Measurements from ENCODE around the gene PSMD3. TPM values are rescaled to one million over a fixed set of nuclear protein-coding genes. Genes with fewer than 3 reads are reported as not detected.

The PSMD3 gene
- total and polyA plus RNA-seq, 9 of the 15 experiments (the other 6 are each of a cell fraction or from before 2014, with no cell fraction given) = 2.0 to 251 (median 135) TPM

- TF ChIP-seq PTTG1 (tag; IDR thresholded peaks at IDR 0.05; ENCODE audit: low read depth) (no peak), KAT7 (CRISPR knock-in tag; IDR thresholded peaks at IDR 0.05; ENCODE audit: borderline replicate concordance) (no peak), ZNF133 (CRISPR knock-in tag; IDR thresholded peaks at IDR 0.05) (no peak), POLR2B (IDR thresholded peaks at IDR 0.05; ENCODE audit: low read depth, partially characterized antibody) (no peak), STAT6 (CRISPR knock-in tag; IDR thresholded peaks at IDR 0.05) (no peak), FOXK1 (CRISPR knock-in tag; IDR thresholded peaks at IDR 0.05; ENCODE audit: borderline replicate concordance) (no peak), TBP (optimal IDR thresholded peaks at IDR 0.05; ENCODE audit: low read depth, low read length) (no peak), ZNF263 (CRISPR knock-in tag; IDR thresholded peaks at IDR 0.05; ENCODE audit: borderline replicate concordance) (no peak), MED1 (CRISPR knock-in tag; IDR thresholded peaks at IDR 0.05; ENCODE audit: borderline replicate concordance) (no peak), MAFF (IDR thresholded peaks at IDR 0.05; ENCODE audit: low read length) (no peak), ARNT (IDR thresholded peaks at IDR 0.05) (0 out of 4 replicates have a peak, but pooled peaks of 1 of the 2 experiments have one; percentile 40), HNRNPUL1 (IDR thresholded peaks at IDR 0.05; ENCODE audit: low read length) (no peak), SP2 (IDR thresholded peaks at IDR 0.05; ENCODE audit: extremely low read depth, low read depth, low read length, poor library complexity, severe bottlenecking) (no peak), CBX1 (IDR thresholded peaks at IDR 0.05; ENCODE audit: low read depth) (no peak), EHMT2 (IDR thresholded peaks at IDR 0.05) (peak; percentile 75; the same call in 1 of the 2 replicates), ZNF57 (CRISPR knock-in tag; IDR thresholded peaks at IDR 0.05) (no peak), SMARCA5 (IDR thresholded peaks at IDR 0.05) (no peak), ZNF699 (CRISPR knock-in tag; IDR thresholded peaks at IDR 0.05; ENCODE audit: insufficient replicate concordance) (no peak), FOSL1 (tag; conservative IDR thresholded peaks at IDR 0.05) (no peak), ZNF76 (CRISPR knock-in tag; IDR thresholded peaks at IDR 0.05; ENCODE audit: borderline replicate concordance) (no peak)
- TF ChIP-seq, protein P1, sequence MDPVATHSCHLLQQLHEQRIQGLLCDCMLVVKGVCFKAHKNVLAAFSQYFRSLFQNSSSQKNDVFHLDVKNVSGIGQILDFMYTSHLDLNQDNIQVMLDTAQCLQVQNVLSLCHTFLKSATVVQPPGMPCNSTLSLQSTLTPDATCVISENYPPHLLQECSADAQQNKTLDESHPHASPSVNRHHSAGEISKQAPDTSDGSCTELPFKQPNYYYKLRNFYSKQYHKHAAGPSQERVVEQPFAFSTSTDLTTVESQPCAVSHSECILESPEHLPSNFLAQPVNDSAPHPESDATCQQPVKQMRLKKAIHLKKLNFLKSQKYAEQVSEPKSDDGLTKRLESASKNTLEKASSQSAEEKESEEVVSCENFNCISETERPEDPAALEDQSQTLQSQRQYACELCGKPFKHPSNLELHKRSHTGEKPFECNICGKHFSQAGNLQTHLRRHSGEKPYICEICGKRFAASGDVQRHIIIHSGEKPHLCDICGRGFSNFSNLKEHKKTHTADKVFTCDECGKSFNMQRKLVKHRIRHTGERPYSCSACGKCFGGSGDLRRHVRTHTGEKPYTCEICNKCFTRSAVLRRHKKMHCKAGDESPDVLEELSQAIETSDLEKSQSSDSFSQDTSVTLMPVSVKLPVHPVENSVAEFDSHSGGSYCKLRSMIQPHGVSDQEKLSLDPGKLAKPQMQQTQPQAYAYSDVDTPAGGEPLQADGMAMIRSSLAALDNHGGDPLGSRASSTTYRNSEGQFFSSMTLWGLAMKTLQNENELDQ (CRISPR knock-in tag; IDR thresholded peaks at IDR 0.05; ENCODE audit: borderline replicate concordance) = no peak
- TF ChIP-seq, protein P2, sequence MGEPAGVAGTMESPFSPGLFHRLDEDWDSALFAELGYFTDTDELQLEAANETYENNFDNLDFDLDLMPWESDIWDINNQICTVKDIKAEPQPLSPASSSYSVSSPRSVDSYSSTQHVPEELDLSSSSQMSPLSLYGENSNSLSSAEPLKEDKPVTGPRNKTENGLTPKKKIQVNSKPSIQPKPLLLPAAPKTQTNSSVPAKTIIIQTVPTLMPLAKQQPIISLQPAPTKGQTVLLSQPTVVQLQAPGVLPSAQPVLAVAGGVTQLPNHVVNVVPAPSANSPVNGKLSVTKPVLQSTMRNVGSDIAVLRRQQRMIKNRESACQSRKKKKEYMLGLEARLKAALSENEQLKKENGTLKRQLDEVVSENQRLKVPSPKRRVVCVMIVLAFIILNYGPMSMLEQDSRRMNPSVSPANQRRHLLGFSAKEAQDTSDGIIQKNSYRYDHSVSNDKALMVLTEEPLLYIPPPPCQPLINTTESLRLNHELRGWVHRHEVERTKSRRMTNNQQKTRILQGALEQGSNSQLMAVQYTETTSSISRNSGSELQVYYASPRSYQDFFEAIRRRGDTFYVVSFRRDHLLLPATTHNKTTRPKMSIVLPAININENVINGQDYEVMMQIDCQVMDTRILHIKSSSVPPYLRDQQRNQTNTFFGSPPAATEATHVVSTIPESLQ (CRISPR knock-in tag; IDR thresholded peaks at IDR 0.05) = no peak
- TF ChIP-seq, protein P3, sequence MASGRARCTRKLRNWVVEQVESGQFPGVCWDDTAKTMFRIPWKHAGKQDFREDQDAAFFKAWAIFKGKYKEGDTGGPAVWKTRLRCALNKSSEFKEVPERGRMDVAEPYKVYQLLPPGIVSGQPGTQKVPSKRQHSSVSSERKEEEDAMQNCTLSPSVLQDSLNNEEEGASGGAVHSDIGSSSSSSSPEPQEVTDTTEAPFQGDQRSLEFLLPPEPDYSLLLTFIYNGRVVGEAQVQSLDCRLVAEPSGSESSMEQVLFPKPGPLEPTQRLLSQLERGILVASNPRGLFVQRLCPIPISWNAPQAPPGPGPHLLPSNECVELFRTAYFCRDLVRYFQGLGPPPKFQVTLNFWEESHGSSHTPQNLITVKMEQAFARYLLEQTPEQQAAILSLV (tag; IDR thresholded peaks at IDR 0.05) = no peak
These were observed 24.9 kb downstream of the PSMD3 start (continued) for GRCh38 chr17:40005520-40005919.

Measured in K562 (cell line).